DOHH2 (cell line): ENCODE results near the gene FSCN2.
"Not testable (repeated sequence)": the region's sequence is repeated elsewhere in the genome, so short reads cannot be mapped to it uniquely, and the experiment has no call there.

ENCODE experiments used
- CTCF ChIP-seq: fragments of 200-600 bp; sonication (generic); IDR thresholded peaks from one replicate; pipeline ENCODE4 v1.5.1; 2014; ENCODE audit warnings: antibody characterized with exemption, mild to moderate bottlenecking, low read depth, low read length; ENCODE audit not compliant: poor library complexity, severe bottlenecking
- EZH2phosphoT487 ChIP-seq: fragments of 200-600 bp; sonication (generic); IDR thresholded peaks from 2 replicates; pipeline ENCODE4 v1.6.1; 2017; ENCODE audit warnings: borderline replicate concordance, mild to moderate bottlenecking, antibody characterized with exemption, low read length, moderate library complexity, mixed read lengths

- TF ChIP-seq CTCF, EZH2phosphoT487: not testable (repeated sequence)
Measured at GRCh38 chr17:81531998-81532404, 3.8 kb downstream of the FSCN2 start.
